ENCODE measurements around the gene NELFE.

The NELFE gene

DNA sequence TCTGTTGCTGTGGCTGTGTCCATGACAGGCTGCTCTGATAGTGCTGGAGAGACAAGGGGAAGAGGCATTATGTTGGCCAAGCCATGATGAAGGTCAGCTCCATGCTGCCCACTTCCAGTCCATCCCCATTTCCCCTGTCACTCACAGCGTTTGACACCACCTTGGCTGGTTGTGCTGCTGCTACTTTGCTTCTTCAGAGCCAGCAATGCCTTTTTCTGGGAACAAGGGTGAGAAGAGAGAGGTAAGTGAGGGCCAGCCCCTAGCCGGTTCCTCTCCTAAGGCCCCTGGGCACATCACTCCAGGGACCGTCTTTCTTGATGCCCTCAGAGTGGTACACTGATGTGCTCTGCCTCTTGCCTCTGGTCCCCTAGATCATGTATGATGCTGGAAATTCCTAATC, 2.0 kb downstream of the NELFE start:
- Histone ChIP-seq H3K27me3 (ENCODE audit: control insufficient read depth in 1 of 2, insufficient read depth in 1 of 2, low read length in 2 of 2) (no peaks in the 10 kb centered on the region), H3K14ac (ENCODE audit: low read length in 2 of 2) (no peak overlapping the region), H2BK120ac (ENCODE audit: low read depth, low read length) (no peak overlapping the region), H2BK15ac (ENCODE audit: low read depth, poor library complexity, severe bottlenecking) (no peak overlapping the region), H3K27ac (ENCODE audit: low read length, poor library complexity, severe bottlenecking) (no peak overlapping the region), H3K36me3 (ENCODE audit: control insufficient read depth in 1 of 2, insufficient read depth in 2 of 2, low read depth in 1 of 2, low read length in 2 of 2) (peaks cover 54 to 73% of the 10 kb centered on the region in 2 experiments), H3K9ac (ENCODE audit: low read length) (peak overlapping the region; percentile 100), H3K4me3 (ENCODE audit: insufficient read depth in 1 of 2, low read depth in 1 of 2, low read length in 2 of 2) (no peak overlapping the region), H4K91ac (ENCODE audit: low read length) (no peak overlapping the region), H3K23ac (ENCODE audit: low read length in 2 of 2) (no peak overlapping the region), H2BK12ac (ENCODE audit: low read length in 2 of 2) (no peak overlapping the region), H2AK5ac (ENCODE audit: low read length, severe bottlenecking) (no peak overlapping the region), H3K4me1 (ENCODE audit: control insufficient read depth, insufficient read depth, low read depth, low read length) (peaks cover 11% of the 10 kb centered on the region), H3K18ac (ENCODE audit: low read depth in 1 of 2, low read length in 2 of 2) (no peak overlapping the region), H3K4ac (ENCODE audit: low read depth in 1 of 2, low read length in 2 of 2) (no peak overlapping the region), H3K4me2 (ENCODE audit: low read length, poor library complexity, severe bottlenecking) (no peak overlapping the region), H3K79me1 (replicated peaks; ENCODE audit: low read length, poor library complexity, severe bottlenecking) (peaks cover 46% of the 10 kb centered on the region), H3K9me3 (ENCODE audit: control insufficient read depth, low read length) (no peaks in the 10 kb centered on the region), H2BK5ac (ENCODE audit: low read depth, low read length, poor library complexity, severe bottlenecking) (no peak overlapping the region), H4K8ac (ENCODE audit: low read length) (no peak overlapping the region), H2AFZ (ENCODE audit: low read depth, low read length) (no peak overlapping the region)
- WGBS: 100% methylated on average over 3 of the region's 3 CpGs
- no peak for DNase-seq

DNA sequence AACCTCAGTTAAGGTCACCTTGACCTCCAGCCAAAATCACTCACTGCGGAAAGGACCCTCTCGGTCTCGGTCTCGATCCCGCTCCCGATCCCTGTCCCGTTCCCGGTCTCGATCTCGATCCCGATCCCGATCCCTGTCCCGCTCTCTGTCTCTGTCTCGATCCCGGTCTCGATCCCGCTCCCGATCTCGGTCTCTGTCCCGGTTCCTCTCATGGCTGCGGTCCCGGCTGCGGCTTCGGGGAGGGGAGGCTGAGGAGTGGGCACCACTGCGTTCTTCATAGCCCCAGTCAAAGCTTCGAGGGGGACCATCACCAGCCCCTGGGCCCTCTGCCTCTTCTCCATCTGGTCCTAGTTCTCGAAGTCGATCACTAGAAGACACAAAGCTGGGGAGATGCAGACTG, 4.3 kb downstream of the NELFE start:
- H3K18ac ChIP-seq (ENCODE audit: low read depth in 1 of 2, low read length in 2 of 2): no peak overlapping the region
- peaks cover 57 to 65% of the 10 kb centered on the region in 2 experiments for H3K36me3 ChIP-seq (ENCODE audit: control insufficient read depth in 1 of 2, insufficient read depth in 2 of 2, low read depth in 1 of 2, low read length in 2 of 2)
- peaks cover 29% of the 10 kb centered on the region for H3K79me1 ChIP-seq (replicated peaks; ENCODE audit: low read length, poor library complexity, severe bottlenecking)
- no peak overlapping the region for H2AFZ ChIP-seq (ENCODE audit: low read depth, low read length)
- H2BK5ac ChIP-seq (ENCODE audit: low read depth, low read length, poor library complexity, severe bottlenecking): no peak overlapping the region
- H2BK15ac ChIP-seq (ENCODE audit: low read depth, poor library complexity, severe bottlenecking): no peak overlapping the region
- no peak overlapping the region for H3K9ac ChIP-seq (ENCODE audit: low read length)
- H3K4me1 ChIP-seq (ENCODE audit: control insufficient read depth, insufficient read depth, low read depth, low read length): peaks cover 8% of the 10 kb centered on the region
- no peaks in the 10 kb centered on the region for H3K27me3 ChIP-seq (ENCODE audit: control insufficient read depth in 1 of 2, insufficient read depth in 1 of 2, low read length in 2 of 2)
- no peak overlapping the region for H2BK120ac ChIP-seq (ENCODE audit: low read depth, low read length)
- H3K27ac ChIP-seq (ENCODE audit: low read length, poor library complexity, severe bottlenecking): no peak overlapping the region
- H3K4me2 ChIP-seq (ENCODE audit: low read length, poor library complexity, severe bottlenecking): no peak overlapping the region
- H3K23ac ChIP-seq (ENCODE audit: low read length in 2 of 2): no peak overlapping the region
- H3K9me3 ChIP-seq (ENCODE audit: control insufficient read depth, low read length): no peaks in the 10 kb centered on the region
- no peak overlapping the region for H3K4me3 ChIP-seq (ENCODE audit: insufficient read depth in 1 of 2, low read depth in 1 of 2, low read length in 2 of 2)
- no peak overlapping the region for H4K91ac ChIP-seq (ENCODE audit: low read length)
- no peak for DNase-seq
- H3K4ac ChIP-seq (ENCODE audit: low read depth in 1 of 2, low read length in 2 of 2): no peak overlapping the region
- no peak overlapping the region for H2BK12ac ChIP-seq (ENCODE audit: low read length in 2 of 2)
- no peak overlapping the region for H3K14ac ChIP-seq (ENCODE audit: low read length in 2 of 2)
- 99% methylated on average over 27 of the region's 28 CpGs for WGBS
- H2AK5ac ChIP-seq (ENCODE audit: low read length, severe bottlenecking): no peak overlapping the region
- H4K8ac ChIP-seq (ENCODE audit: low read length): no peak overlapping the region

DNA sequence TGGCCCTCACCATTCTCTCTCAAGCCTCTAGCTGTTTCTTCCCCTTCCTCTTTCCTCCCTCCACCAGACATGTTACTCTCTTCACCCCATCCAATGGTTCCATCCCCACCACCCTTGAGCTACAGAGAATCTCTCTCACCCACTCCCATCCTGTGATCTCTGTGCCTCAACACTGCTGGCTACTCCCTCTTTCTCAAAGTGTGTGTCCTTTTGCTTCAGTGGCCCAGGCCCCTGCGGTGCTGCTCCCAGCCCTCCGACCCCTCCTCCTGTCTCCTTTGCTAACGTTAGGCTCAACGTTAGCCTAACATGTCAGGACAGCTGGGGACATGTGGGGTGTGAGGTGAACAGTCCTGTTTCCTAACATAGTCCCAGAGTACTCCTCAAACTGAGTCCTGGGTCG, 5.9 kb downstream of the NELFE start:
- no peak overlapping the region for H4K91ac ChIP-seq (ENCODE audit: low read length)
- no peak overlapping the region for H2AK5ac ChIP-seq (ENCODE audit: low read length, severe bottlenecking)

DNA sequence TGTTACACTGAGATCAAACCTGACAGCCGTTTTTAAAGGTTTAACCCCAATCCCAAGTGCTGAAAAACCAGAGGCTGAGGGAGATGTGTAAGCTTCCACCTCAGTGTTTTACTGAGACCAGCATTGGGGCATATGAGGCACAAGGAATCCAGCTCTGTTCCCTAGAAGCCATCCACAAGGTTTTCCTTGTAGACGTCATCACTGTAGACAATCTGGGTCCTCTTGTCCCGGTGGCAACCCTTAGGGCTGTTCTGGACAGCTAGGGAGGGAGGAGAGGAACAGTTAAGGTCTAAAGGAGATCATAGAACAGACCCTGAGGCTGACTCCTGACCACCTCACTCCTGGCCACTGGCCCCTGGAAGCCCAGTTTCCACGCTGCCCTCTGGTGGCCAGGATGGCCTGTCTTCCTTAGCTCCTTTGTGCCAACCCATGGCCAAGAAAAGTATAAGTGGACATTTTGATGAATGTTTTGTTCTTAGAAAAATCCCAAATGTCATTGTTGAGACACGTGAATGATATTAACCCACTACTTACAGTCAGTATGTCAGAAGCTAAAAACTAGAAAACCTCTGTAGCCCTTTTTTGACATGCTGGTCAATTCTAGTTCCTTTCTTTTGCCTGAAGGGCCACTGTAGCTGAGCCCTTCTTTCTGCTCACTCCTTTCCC, 6.5 kb downstream of the NELFE start:
- Histone ChIP-seq H2BK15ac (ENCODE audit: low read depth, poor library complexity, severe bottlenecking) (no peak overlapping the region), H3K9ac (ENCODE audit: low read length) (peak overlapping the region; percentile 41), H3K36me3 (ENCODE audit: control insufficient read depth in 1 of 2, insufficient read depth in 2 of 2, low read depth in 1 of 2, low read length in 2 of 2) (peaks cover 57 to 67% of the 10 kb centered on the region in 2 experiments), H4K8ac (ENCODE audit: low read length) (no peak overlapping the region), H2AK5ac (ENCODE audit: low read length, severe bottlenecking) (no peak overlapping the region), H3K4me1 (ENCODE audit: control insufficient read depth, insufficient read depth, low read depth, low read length) (peaks cover 4% of the 10 kb centered on the region), H3K27me3 (ENCODE audit: control insufficient read depth in 1 of 2, insufficient read depth in 1 of 2, low read length in 2 of 2) (no peaks in the 10 kb centered on the region), H3K4me3 (ENCODE audit: insufficient read depth in 1 of 2, low read depth in 1 of 2, low read length in 2 of 2) (no peak overlapping the region), H2BK120ac (ENCODE audit: low read depth, low read length) (no peak overlapping the region), H4K91ac (ENCODE audit: low read length) (no peak overlapping the region), H3K14ac (ENCODE audit: low read length in 2 of 2) (no peak overlapping the region), H3K4me2 (ENCODE audit: low read length, poor library complexity, severe bottlenecking) (no peak overlapping the region), H2BK12ac (ENCODE audit: low read length in 2 of 2) (no peak overlapping the region), H3K9me3 (ENCODE audit: control insufficient read depth, low read length) (no peaks in the 10 kb centered on the region), H3K27ac (ENCODE audit: low read length, poor library complexity, severe bottlenecking) (no peak overlapping the region), H3K4ac (ENCODE audit: low read depth in 1 of 2, low read length in 2 of 2) (no peak overlapping the region), H3K79me1 (replicated peaks; ENCODE audit: low read length, poor library complexity, severe bottlenecking) (peaks cover 15% of the 10 kb centered on the region), H2BK5ac (ENCODE audit: low read depth, low read length, poor library complexity, severe bottlenecking) (no peak overlapping the region), H2AFZ (ENCODE audit: low read depth, low read length) (no peak overlapping the region), H3K23ac (ENCODE audit: low read length in 2 of 2) (no peak overlapping the region), H3K18ac (ENCODE audit: low read depth in 1 of 2, low read length in 2 of 2) (no peak overlapping the region)
- peak; percentile 72 for DNase-seq
- 68% methylated on average over 5 of the region's 5 CpGs for WGBS

More for the DNA sequence above, 5.9 kb downstream of the NELFE start:
- WGBS: 86% methylated on average over 3 of the region's 5 CpGs
- Histone ChIP-seq H2BK120ac (ENCODE audit: low read depth, low read length) (no peak overlapping the region), H3K18ac (ENCODE audit: low read depth in 1 of 2, low read length in 2 of 2) (no peak overlapping the region), H2BK15ac (ENCODE audit: low read depth, poor library complexity, severe bottlenecking) (no peak overlapping the region), H3K4me3 (ENCODE audit: insufficient read depth in 1 of 2, low read depth in 1 of 2, low read length in 2 of 2) (no peak overlapping the region), H3K27ac (ENCODE audit: low read length, poor library complexity, severe bottlenecking) (no peak overlapping the region), H2BK5ac (ENCODE audit: low read depth, low read length, poor library complexity, severe bottlenecking) (no peak overlapping the region), H3K4ac (ENCODE audit: low read depth in 1 of 2, low read length in 2 of 2) (no peak overlapping the region), H3K4me1 (ENCODE audit: control insufficient read depth, insufficient read depth, low read depth, low read length) (peaks cover 4% of the 10 kb centered on the region), H3K23ac (ENCODE audit: low read length in 2 of 2) (no peak overlapping the region), H3K79me1 (replicated peaks; ENCODE audit: low read length, poor library complexity, severe bottlenecking) (peaks cover 17% of the 10 kb centered on the region), H3K14ac (ENCODE audit: low read length in 2 of 2) (no peak overlapping the region), H3K9ac (ENCODE audit: low read length) (peak overlapping the region; percentile 41), H2BK12ac (ENCODE audit: low read length in 2 of 2) (no peak overlapping the region), H2AFZ (ENCODE audit: low read depth, low read length) (no peak overlapping the region), H3K4me2 (ENCODE audit: low read length, poor library complexity, severe bottlenecking) (no peak overlapping the region), H3K36me3 (ENCODE audit: control insufficient read depth in 1 of 2, insufficient read depth in 2 of 2, low read depth in 1 of 2, low read length in 2 of 2) (peaks cover 57 to 68% of the 10 kb centered on the region in 2 experiments), H4K8ac (ENCODE audit: low read length) (no peak overlapping the region), H3K27me3 (ENCODE audit: control insufficient read depth in 1 of 2, insufficient read depth in 1 of 2, low read length in 2 of 2) (no peaks in the 10 kb centered on the region), H3K9me3 (ENCODE audit: control insufficient read depth, low read length) (no peaks in the 10 kb centered on the region)
- no peak for DNase-seq

Measured in mesenchymal stem cell (in vitro differentiated cells and primary cell).